ENCODE results near the gene SHISAL1. TPM values are rescaled to one million over a fixed set of nuclear protein-coding genes. Genes with fewer than 3 reads are reported as not detected.

SHISAL1 gene
- total and polyA plus RNA-seq, 2 donors (not counting 1 experiment from before 2014, with no cell fraction given): not detected

DNA sequence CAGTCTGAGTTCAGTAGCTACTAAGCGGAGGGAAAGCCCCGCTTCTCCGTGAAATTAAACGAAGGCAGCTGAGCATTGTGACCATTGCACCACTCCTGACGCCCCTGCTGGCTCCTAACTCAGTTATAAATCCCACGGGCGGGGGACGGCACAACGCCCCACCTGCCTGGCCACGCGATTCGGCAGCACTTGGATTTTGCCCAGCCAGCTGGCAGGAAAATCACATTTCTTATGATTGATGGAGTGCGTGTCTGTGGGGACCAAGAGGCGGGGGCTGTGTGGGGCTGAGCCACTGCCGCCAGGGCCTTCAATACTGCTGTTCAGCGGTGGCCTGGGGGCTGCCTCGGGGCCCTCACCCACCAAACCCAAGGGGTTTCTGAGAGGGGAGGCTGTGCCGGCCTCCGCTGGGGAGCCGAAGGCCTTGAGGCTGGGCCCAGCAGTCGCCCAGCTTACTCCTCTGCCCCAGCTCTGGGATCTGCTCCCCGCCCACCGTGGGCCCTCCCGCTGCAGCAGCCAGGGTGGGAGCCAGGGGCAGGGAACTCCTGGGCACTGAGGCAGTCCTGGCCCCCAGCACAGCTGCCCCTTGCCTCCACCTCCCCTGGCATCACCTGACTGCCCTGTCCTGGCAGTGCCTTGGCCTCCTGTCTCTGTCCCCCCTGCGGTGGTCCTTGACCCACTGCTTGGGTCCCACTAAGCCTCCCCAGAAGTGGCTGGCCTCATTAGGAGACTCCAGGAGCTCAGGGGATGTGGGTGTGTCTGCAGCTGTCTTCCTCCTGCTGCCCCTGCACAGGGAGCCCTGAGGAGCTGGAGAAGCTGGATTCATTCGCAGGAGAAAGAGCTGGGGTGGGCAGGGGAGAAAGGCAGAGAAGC lies 30.7 kb downstream of the SHISAL1 start:
- H3K4me1 ChIP-seq (ENCODE audit: control insufficient read depth in 2 of 2, insufficient read depth in 2 of 2, low read length in 2 of 2): no peaks in the 10 kb centered on the region
- ChIA-PET CTCF (no interaction called here), POLR2A (no interaction called here)
- H3K27me3 Mint-ChIP-seq: peaks cover 38% of the 10 kb centered on the region
- no peaks in the 10 kb centered on the region for H3K9me3 ChIP-seq (ENCODE audit: control extremely low read depth in 1 of 3, control insufficient read depth in 2 of 3, insufficient read depth in 1 of 3, low read length in 2 of 3)
- H3K36me3 ChIP-seq (replicated peaks in 1 of 2; ENCODE audit: control extremely low read depth in 1 of 2, control insufficient read depth in 1 of 2, extremely low read depth in 1 of 2, insufficient read depth in 2 of 2, low read length in 1 of 2): no peaks in the 10 kb centered on the region
- H3K4me3 Mint-ChIP-seq: no peak overlapping the region
- TF ChIP-seq, protein P1, sequence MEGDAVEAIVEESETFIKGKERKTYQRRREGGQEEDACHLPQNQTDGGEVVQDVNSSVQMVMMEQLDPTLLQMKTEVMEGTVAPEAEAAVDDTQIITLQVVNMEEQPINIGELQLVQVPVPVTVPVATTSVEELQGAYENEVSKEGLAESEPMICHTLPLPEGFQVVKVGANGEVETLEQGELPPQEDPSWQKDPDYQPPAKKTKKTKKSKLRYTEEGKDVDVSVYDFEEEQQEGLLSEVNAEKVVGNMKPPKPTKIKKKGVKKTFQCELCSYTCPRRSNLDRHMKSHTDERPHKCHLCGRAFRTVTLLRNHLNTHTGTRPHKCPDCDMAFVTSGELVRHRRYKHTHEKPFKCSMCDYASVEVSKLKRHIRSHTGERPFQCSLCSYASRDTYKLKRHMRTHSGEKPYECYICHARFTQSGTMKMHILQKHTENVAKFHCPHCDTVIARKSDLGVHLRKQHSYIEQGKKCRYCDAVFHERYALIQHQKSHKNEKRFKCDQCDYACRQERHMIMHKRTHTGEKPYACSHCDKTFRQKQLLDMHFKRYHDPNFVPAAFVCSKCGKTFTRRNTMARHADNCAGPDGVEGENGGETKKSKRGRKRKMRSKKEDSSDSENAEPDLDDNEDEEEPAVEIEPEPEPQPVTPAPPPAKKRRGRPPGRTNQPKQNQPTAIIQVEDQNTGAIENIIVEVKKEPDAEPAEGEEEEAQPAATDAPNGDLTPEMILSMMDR (IDR thresholded peaks at IDR 0.05): no peak
- no peak for TF ChIP-seq EZH2 (IDR thresholded peaks at IDR 0.05; ENCODE audit: borderline replicate concordance, insufficient read depth, low read depth, low read length, poor library complexity, severe bottlenecking)
- no peaks in the 10 kb centered on the region for H3K79me2 ChIP-seq (ENCODE audit: control insufficient read depth, insufficient read depth, low read length)
- no peak for DNase-seq
- peaks cover 0 to 14% (median 2%) of the 10 kb centered on the region in 4 experiments for H3K27me3 ChIP-seq (replicated peaks in 1 of 4; ENCODE audit: control extremely low read depth in 1 of 4, control insufficient read depth in 3 of 4, insufficient read depth in 4 of 4, low read length in 3 of 4)
- no peak overlapping the region for H2AFZ ChIP-seq (ENCODE audit: insufficient read depth, low read depth, low read length, poor library complexity, severe bottlenecking)
- H3K27ac Mint-ChIP-seq: no peak overlapping the region
- intact Hi-C loops (cut with micrococcal nuclease): no loop called here
- H3K4me3 ChIP-seq (ENCODE audit: control extremely low read depth in 1 of 5, extremely low read depth in 1 of 5, insufficient read depth in 1 of 5, low read depth in 2 of 5, low read length in 4 of 5): no peak overlapping the region
- no peak overlapping the region for H3K4me2 ChIP-seq (replicated peaks; ENCODE audit: low read depth, low read length, poor library complexity, severe bottlenecking)
- H3K27ac ChIP-seq (ENCODE audit: low read length in 2 of 2): no peak overlapping the region
- WGBS (ENCODE audit: insufficient coverage): 90% methylated on average over 24 of the region's 26 CpGs
- no peaks in the 10 kb centered on the region for H3K9me3 Mint-ChIP-seq (ENCODE audit: insufficient read depth)
- no peaks in the 10 kb centered on the region for H4K20me1 ChIP-seq (ENCODE audit: control insufficient read depth, insufficient read depth, low read length, poor library complexity, severe bottlenecking)
- H3K4me1 Mint-ChIP-seq: peaks cover 2% of the 10 kb centered on the region
- ATAC-seq (ENCODE audit: low read depth): no peak
- no peak overlapping the region for H3K9ac ChIP-seq (ENCODE audit: low read length)

DNA sequence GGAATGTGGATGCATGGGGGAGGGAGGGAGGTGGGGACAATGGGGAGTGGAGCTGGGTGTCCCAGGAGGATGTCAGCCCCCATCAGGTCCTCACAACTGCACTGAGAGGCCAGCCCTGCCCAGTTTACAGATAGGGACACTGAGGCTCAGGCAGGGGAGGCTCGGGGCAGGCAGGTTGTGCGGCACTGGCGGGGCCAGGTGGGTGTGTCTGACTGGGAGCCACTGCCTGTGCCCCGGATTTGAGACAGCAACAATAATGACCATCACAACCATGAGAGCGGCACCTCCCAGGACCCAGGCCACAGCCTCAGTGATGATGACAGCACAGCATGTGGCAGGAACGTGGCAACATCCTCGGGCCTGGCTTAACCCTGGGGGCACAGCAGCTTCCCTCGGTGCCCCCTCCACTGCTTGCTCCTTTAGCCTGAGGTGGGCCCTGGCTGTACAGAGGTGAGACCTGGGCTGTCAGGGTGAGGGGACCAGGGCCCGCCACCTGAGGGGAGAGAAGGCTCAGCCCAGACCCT lies 32.0 kb downstream of the SHISAL1 start:
- Histone ChIP-seq H3K36me3 (replicated peaks in 1 of 2; ENCODE audit: control extremely low read depth in 1 of 2, control insufficient read depth in 1 of 2, extremely low read depth in 1 of 2, insufficient read depth in 2 of 2, low read length in 1 of 2) (no peaks in the 10 kb centered on the region), H3K9me3 (ENCODE audit: control extremely low read depth in 1 of 3, control insufficient read depth in 2 of 3, insufficient read depth in 1 of 3, low read length in 2 of 3) (no peaks in the 10 kb centered on the region), H3K4me3 (ENCODE audit: control extremely low read depth in 1 of 5, extremely low read depth in 1 of 5, insufficient read depth in 1 of 5, low read depth in 2 of 5, low read length in 4 of 5) (no peak overlapping the region), H3K27me3 (replicated peaks in 1 of 4; ENCODE audit: control extremely low read depth in 1 of 4, control insufficient read depth in 3 of 4, insufficient read depth in 4 of 4, low read length in 3 of 4) (peaks cover 0 to 14% (median 2%) of the 10 kb centered on the region in 4 experiments), H3K4me1 (ENCODE audit: control insufficient read depth in 2 of 2, insufficient read depth in 2 of 2, low read length in 2 of 2) (no peaks in the 10 kb centered on the region), H3K4me2 (replicated peaks; ENCODE audit: low read depth, low read length, poor library complexity, severe bottlenecking) (no peak overlapping the region), H3K9ac (ENCODE audit: low read length) (no peak overlapping the region), H4K20me1 (ENCODE audit: control insufficient read depth, insufficient read depth, low read length, poor library complexity, severe bottlenecking) (no peaks in the 10 kb centered on the region), H3K27ac (ENCODE audit: low read length in 2 of 2) (no peak overlapping the region), H2AFZ (ENCODE audit: insufficient read depth, low read depth, low read length, poor library complexity, severe bottlenecking) (no peak overlapping the region), H3K79me2 (ENCODE audit: control insufficient read depth, insufficient read depth, low read length) (no peaks in the 10 kb centered on the region)
- CTCF ChIA-PET: no interaction called here
- intact Hi-C loops (cut with micrococcal nuclease): no loop called here
- 91% methylated on average over 8 of the region's 9 CpGs for WGBS (ENCODE audit: insufficient coverage)
- Mint-ChIP-seq H3K4me3 (no peak overlapping the region), H3K27ac (no peak overlapping the region), H3K27me3 (peaks cover 48% of the 10 kb centered on the region), H3K4me1 (peaks cover 2% of the 10 kb centered on the region), H3K9me3 (ENCODE audit: insufficient read depth) (no peaks in the 10 kb centered on the region)
- TF ChIP-seq EZH2 (IDR thresholded peaks at IDR 0.05; ENCODE audit: borderline replicate concordance, insufficient read depth, low read depth, low read length, poor library complexity, severe bottlenecking): no peak
- TF ChIP-seq, protein P1 (IDR thresholded peaks at IDR 0.05): no peak
- POLR2A ChIA-PET: no interaction called here
- no peak for DNase-seq
- ATAC-seq (ENCODE audit: low read depth): no peak
